Measurements from ENCODE around the gene FAM156A. TPM values are rescaled to one million over a fixed set of nuclear protein-coding genes. Genes with fewer than 3 reads are reported as not detected.

Gene FAM156A
- total RNA-seq, 1 donor from 2014 or later = 24.1 TPM

DNA sequence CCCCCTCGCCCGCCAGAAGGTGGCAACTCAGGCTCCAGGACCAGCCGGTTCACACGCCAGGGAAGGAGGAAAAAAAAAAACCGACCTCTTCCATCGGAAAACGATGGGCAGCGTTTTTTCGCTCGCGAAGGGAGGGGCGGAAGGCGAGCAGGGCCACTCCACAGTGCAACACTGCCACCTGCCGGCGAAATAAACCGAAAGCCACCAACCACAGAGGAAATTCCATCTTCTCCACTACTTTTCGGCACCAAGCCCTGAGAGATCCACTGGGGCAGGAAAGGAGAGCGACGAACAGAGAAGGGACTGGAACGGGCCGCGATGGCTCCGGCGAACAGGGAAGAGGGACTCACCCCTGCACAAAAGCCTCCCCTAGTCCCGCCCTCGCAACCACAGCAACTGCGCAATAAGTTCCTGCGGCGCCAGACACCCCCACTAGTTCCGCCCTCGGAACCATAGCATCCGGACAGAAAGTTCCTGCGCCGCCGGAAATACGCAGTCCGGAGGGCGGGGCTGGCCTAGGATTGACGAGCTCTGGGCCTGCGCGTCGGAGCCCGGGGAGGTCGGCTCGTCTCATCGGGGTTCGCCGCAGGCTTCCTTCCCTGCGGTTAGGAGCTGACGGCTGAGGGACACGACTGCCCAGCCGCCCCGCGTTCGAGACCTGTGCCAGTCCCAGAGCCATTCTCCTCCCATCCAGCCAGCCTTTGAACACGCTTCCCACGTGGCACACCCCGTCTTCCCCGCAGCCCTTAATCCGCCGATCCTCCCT lies 23.4 kb downstream of the FAM156A start:
- H3K79me2 ChIP-seq (ENCODE audit: insufficient read depth, low read length) = no peaks in the 10 kb centered on the region
- Mint-ChIP-seq H3K9me3 (ENCODE audit: unreplicated experiment) (no peaks in the 10 kb centered on the region), H3K4me1 (ENCODE audit: low read depth, unreplicated experiment) (no peaks in the 10 kb centered on the region), H3K36me3 (ENCODE audit: low read depth, unreplicated experiment) (no peaks in the 10 kb centered on the region), H3K27ac (ENCODE audit: unreplicated experiment) (peak overlapping the region; percentile 99), H3K27me3 (ENCODE audit: low read depth, unreplicated experiment) (no peaks in the 10 kb centered on the region), H3K4me3 (ENCODE audit: unreplicated experiment) (peak overlapping the region; percentile 91)
- no peaks in the 10 kb centered on the region for H3K9me3 ChIP-seq (ENCODE audit: insufficient read depth, low read depth, low read length)
- H4K20me1 ChIP-seq (ENCODE audit: insufficient read depth, low read length) = no peaks in the 10 kb centered on the region
- peak overlapping the region; percentile 88 for H2AFZ ChIP-seq (ENCODE audit: low read depth, low read length)
- FAIRE-seq (no peak), DNase-seq (ENCODE audit: low read depth) (peak; percentile 91)
- H3K27ac ChIP-seq (ENCODE audit: low read depth, low read length) = peak overlapping the region; percentile 97
- H3K4me3 ChIP-seq (ENCODE audit: insufficient read depth, low read depth, low read length) = peak overlapping the region; percentile 89
- no peaks in the 10 kb centered on the region for H3K36me3 ChIP-seq (ENCODE audit: insufficient read depth, low read length)
- TF ChIP-seq, protein P1, sequence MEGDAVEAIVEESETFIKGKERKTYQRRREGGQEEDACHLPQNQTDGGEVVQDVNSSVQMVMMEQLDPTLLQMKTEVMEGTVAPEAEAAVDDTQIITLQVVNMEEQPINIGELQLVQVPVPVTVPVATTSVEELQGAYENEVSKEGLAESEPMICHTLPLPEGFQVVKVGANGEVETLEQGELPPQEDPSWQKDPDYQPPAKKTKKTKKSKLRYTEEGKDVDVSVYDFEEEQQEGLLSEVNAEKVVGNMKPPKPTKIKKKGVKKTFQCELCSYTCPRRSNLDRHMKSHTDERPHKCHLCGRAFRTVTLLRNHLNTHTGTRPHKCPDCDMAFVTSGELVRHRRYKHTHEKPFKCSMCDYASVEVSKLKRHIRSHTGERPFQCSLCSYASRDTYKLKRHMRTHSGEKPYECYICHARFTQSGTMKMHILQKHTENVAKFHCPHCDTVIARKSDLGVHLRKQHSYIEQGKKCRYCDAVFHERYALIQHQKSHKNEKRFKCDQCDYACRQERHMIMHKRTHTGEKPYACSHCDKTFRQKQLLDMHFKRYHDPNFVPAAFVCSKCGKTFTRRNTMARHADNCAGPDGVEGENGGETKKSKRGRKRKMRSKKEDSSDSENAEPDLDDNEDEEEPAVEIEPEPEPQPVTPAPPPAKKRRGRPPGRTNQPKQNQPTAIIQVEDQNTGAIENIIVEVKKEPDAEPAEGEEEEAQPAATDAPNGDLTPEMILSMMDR (IDR thresholded peaks at IDR 0.05; ENCODE audit: insufficient read depth, low read depth, low read length) = peak; percentile 58
- no peak for TF ChIP-seq EZH2 (IDR thresholded peaks at IDR 0.05; ENCODE audit: insufficient read depth, low read length)
- no peaks in the 10 kb centered on the region for H3K27me3 ChIP-seq (ENCODE audit: insufficient read depth, low read length)
- H3K4me2 ChIP-seq (ENCODE audit: low read length) = peak overlapping the region; percentile 95
- H3K4me1 ChIP-seq (ENCODE audit: insufficient read depth, low read length) = no peaks in the 10 kb centered on the region
- H3K9ac ChIP-seq (ENCODE audit: low read length) = peak overlapping the region; percentile 95

DNA sequence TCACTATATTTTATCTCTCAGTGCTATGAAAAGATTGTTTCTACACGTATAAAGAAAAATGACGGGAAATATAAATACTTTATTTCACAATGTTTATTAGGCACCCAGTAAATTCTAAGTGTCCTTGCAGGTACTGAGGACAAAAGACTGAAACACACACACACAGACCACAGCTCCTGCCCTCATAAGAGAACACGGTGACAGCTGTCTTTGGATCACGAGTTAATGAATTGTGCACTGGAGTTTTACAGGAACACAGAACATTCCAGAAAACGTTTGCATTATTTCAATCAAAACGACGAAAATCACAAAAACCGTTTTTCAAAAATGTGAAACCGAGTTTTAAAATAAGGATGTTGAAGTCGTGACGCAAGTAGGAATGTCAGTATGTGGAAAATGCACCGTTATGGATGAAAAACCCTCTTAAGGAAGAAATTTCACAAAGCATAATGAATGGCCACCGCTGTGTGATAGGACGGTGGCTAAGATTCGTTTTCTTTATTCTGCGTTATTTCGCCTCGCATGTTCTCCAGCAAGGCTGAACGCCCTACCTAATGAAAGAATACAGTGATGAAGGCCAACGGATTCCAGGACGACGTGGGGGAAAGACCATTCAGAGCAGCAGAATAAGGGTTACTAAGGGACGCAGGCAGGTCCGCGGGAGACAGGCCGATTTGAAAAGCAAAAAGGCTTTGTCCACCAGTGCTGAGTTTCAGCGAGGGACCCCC lies 24.2 kb downstream of the FAM156A start:
- Mint-ChIP-seq H3K4me1 (ENCODE audit: low read depth, unreplicated experiment) (no peaks in the 10 kb centered on the region), H3K27me3 (ENCODE audit: low read depth, unreplicated experiment) (no peaks in the 10 kb centered on the region), H3K4me3 (ENCODE audit: unreplicated experiment) (peak overlapping the region; percentile 91), H3K9me3 (ENCODE audit: unreplicated experiment) (no peaks in the 10 kb centered on the region), H3K36me3 (ENCODE audit: low read depth, unreplicated experiment) (no peaks in the 10 kb centered on the region), H3K27ac (ENCODE audit: unreplicated experiment) (peak overlapping the region; percentile 99)
- FAIRE-seq = no peak
- no peaks in the 10 kb centered on the region for H3K79me2 ChIP-seq (ENCODE audit: insufficient read depth, low read length)
- peak overlapping the region; percentile 95 for H3K4me2 ChIP-seq (ENCODE audit: low read length)
- H4K20me1 ChIP-seq (ENCODE audit: insufficient read depth, low read length) = no peaks in the 10 kb centered on the region
- no peaks in the 10 kb centered on the region for H3K4me1 ChIP-seq (ENCODE audit: insufficient read depth, low read length)
- H3K4me3 ChIP-seq (ENCODE audit: insufficient read depth, low read depth, low read length) = peak overlapping the region; percentile 89
- H3K36me3 ChIP-seq (ENCODE audit: insufficient read depth, low read length) = no peaks in the 10 kb centered on the region
- peak overlapping the region; percentile 95 for H3K9ac ChIP-seq (ENCODE audit: low read length)
- H2AFZ ChIP-seq (ENCODE audit: low read depth, low read length) = peak overlapping the region; percentile 88
- no peaks in the 10 kb centered on the region for H3K27me3 ChIP-seq (ENCODE audit: insufficient read depth, low read length)
- DNase-seq (ENCODE audit: low read depth) = peak; percentile 3
- TF ChIP-seq EZH2 (IDR thresholded peaks at IDR 0.05; ENCODE audit: insufficient read depth, low read length) = no peak
- TF ChIP-seq, protein P1 (IDR thresholded peaks at IDR 0.05; ENCODE audit: insufficient read depth, low read depth, low read length) = no peak
- H3K27ac ChIP-seq (ENCODE audit: low read depth, low read length) = peak overlapping the region; percentile 97
- H3K9me3 ChIP-seq (ENCODE audit: insufficient read depth, low read depth, low read length) = no peaks in the 10 kb centered on the region

All from astrocyte (in vitro differentiated cells and primary cell).